ENCODE data around the gene GVQW3. TPM values are rescaled to one million over a fixed set of nuclear protein-coding genes. Genes with fewer than 3 reads are reported as not detected.

Gene GVQW3
- total RNA-seq, result 1 to 10 TPM; 5.5 to 5.7 TPM

GRCh38 chr11:76380977-76381719, at the start of gene GVQW3, which contains the start of gene THAP12:
Gene GVQW3, plus strand, starts transcription at chr11:76381323. Its CDS starts 506 bp downstream, at chr11:76381829.
Gene THAP12, minus strand, starts transcription at chr11:76381132. Its CDS starts 296 bp downstream, at chr11:76380836.
- H3K27ac Mint-ChIP-seq, result peak within 1 kb of the TSS; percentile 97
- no peaks in the 10 kb centered on the region for H3K27me3 Mint-ChIP-seq
- ChIA-PET CTCF (interaction anchor here (1.4 to 1.5 kb wide), 3 partner anchors 15 to 147 kb away, joined by 3 to 5 read pairs (median 4); no protein-coding TSS in a partner anchor), POLR2A (no interaction called here)
- peak; percentile 96 for DNase-seq
- peaks cover 55% of the 10 kb centered on the region for H3K4me1 Mint-ChIP-seq
- H3K9me3 Mint-ChIP-seq, result no peaks in the 10 kb centered on the region
- H3K36me3 Mint-ChIP-seq (ENCODE audit: low read depth), result peaks cover 13% of the 10 kb centered on the region
- H3K4me3 Mint-ChIP-seq, result peak within 1 kb of the TSS; percentile 97

GRCh38 chr11:76334826-76335389, 46.2 kb upstream of the GVQW3 start:
- no peak for DNase-seq
- CTCF ChIA-PET, result no interaction called here
- Mint-ChIP-seq H3K36me3 (ENCODE audit: low read depth) (peaks cover 2% of the 10 kb centered on the region), H3K4me1 (peaks cover 8% of the 10 kb centered on the region), H3K9me3 (peaks cover 27% of the 10 kb centered on the region), H3K27me3 (no peaks in the 10 kb centered on the region), H3K27ac (no peak overlapping the region), H3K4me3 (no peak overlapping the region)
- POLR2A ChIA-PET, result no interaction called here

GRCh38 chr11:76335842-76336241, 45.3 kb upstream of the GVQW3 start:
- POLR2A ChIA-PET, result no interaction called here
- Mint-ChIP-seq H3K27ac (no peak overlapping the region), H3K4me1 (peaks cover 8% of the 10 kb centered on the region), H3K27me3 (no peaks in the 10 kb centered on the region), H3K9me3 (peaks cover 27% of the 10 kb centered on the region), H3K4me3 (no peak overlapping the region), H3K36me3 (ENCODE audit: low read depth) (peaks cover 2% of the 10 kb centered on the region)
- CTCF ChIA-PET, result interaction anchor here (0.9 kb wide), 1 partner anchor 49 kb away, joined by 3 read pairs; no protein-coding TSS in a partner anchor
- DNase-seq, result no peak

GRCh38 chr11:76336597-76336996, 44.5 kb upstream of the GVQW3 start:
- H3K9me3 Mint-ChIP-seq, result peaks cover 27% of the 10 kb centered on the region
- DNase-seq, result no peak
- H3K4me1 Mint-ChIP-seq, result peaks cover 9% of the 10 kb centered on the region
- no peak overlapping the region for H3K27ac Mint-ChIP-seq
- POLR2A ChIA-PET, result no interaction called here
- H3K36me3 Mint-ChIP-seq (ENCODE audit: low read depth), result peaks cover 2% of the 10 kb centered on the region
- H3K4me3 Mint-ChIP-seq, result no peak overlapping the region
- H3K27me3 Mint-ChIP-seq, result no peaks in the 10 kb centered on the region
- CTCF ChIA-PET, result interaction anchor here (0.9 kb wide), 1 partner anchor 50 kb away, joined by 3 read pairs; no protein-coding TSS in a partner anchor

GRCh38 chr11:76337469-76337868, 43.7 kb upstream of the GVQW3 start:
- no peak for DNase-seq
- Mint-ChIP-seq H3K9me3 (peaks cover 27% of the 10 kb centered on the region), H3K4me1 (peaks cover 9% of the 10 kb centered on the region), H3K4me3 (no peak overlapping the region), H3K27ac (no peak overlapping the region), H3K36me3 (ENCODE audit: low read depth) (peaks cover 2% of the 10 kb centered on the region), H3K27me3 (no peaks in the 10 kb centered on the region)
- POLR2A ChIA-PET, result no interaction called here
- CTCF ChIA-PET, result no interaction called here

- CTCF ChIA-PET, result no interaction called here
- POLR2A ChIA-PET, result no interaction called here
- peaks cover 9% of the 10 kb centered on the region for H3K4me1 Mint-ChIP-seq
- no peak overlapping the region for H3K27ac Mint-ChIP-seq
- H3K36me3 Mint-ChIP-seq (ENCODE audit: low read depth), result peaks cover 2% of the 10 kb centered on the region
- H3K9me3 Mint-ChIP-seq, result peaks cover 27% of the 10 kb centered on the region
- DNase-seq, result no peak
- H3K27me3 Mint-ChIP-seq, result no peaks in the 10 kb centered on the region
- no peak overlapping the region for H3K4me3 Mint-ChIP-seq
Measured at GRCh38 chr11:76337923-76338322, 43.2 kb upstream of the GVQW3 start.

GRCh38 chr11:76339221-76339620, 41.9 kb upstream of the GVQW3 start:
- Mint-ChIP-seq H3K36me3 (ENCODE audit: low read depth) (peaks cover 2% of the 10 kb centered on the region), H3K27ac (no peak overlapping the region)

GRCh38 chr11:76347466-76347865, 33.7 kb upstream of the GVQW3 start:
- H3K36me3 Mint-ChIP-seq (ENCODE audit: low read depth), result peaks cover 13% of the 10 kb centered on the region
- DNase-seq, result no peak
- no peak overlapping the region for H3K4me3 Mint-ChIP-seq
- H3K4me1 Mint-ChIP-seq, result no peaks in the 10 kb centered on the region
- H3K27me3 Mint-ChIP-seq, result no peaks in the 10 kb centered on the region
- no peaks in the 10 kb centered on the region for H3K9me3 Mint-ChIP-seq
- CTCF ChIA-PET, result interaction anchor here (0.9 kb wide), 1 partner anchor 134 kb away, joined by 3 read pairs; no protein-coding TSS in a partner anchor
- POLR2A ChIA-PET, result no interaction called here
- no peak overlapping the region for H3K27ac Mint-ChIP-seq

More at GRCh38 chr11:76339221-76339620, 41.9 kb upstream of the GVQW3 start:
- peaks cover 9% of the 10 kb centered on the region for H3K4me1 Mint-ChIP-seq
- ChIA-PET CTCF (interaction anchor here (0.9 kb wide), 1 partner anchor 1890 kb away, joined by 3 read pairs; no protein-coding TSS in a partner anchor), POLR2A (no interaction called here)
- H3K27me3 Mint-ChIP-seq, result no peaks in the 10 kb centered on the region
- no peak overlapping the region for H3K4me3 Mint-ChIP-seq
- peaks cover 22% of the 10 kb centered on the region for H3K9me3 Mint-ChIP-seq
- DNase-seq, result no peak

- POLR2A ChIA-PET, result no interaction called here
- Mint-ChIP-seq H3K4me1 (no peaks in the 10 kb centered on the region), H3K4me3 (no peak overlapping the region), H3K27ac (no peak overlapping the region), H3K9me3 (no peaks in the 10 kb centered on the region), H3K27me3 (no peaks in the 10 kb centered on the region), H3K36me3 (ENCODE audit: low read depth) (peaks cover 21% of the 10 kb centered on the region)
- CTCF ChIA-PET, result interaction anchor here (0.7 to 0.9 kb wide), 2 partner anchors 135 to 1219 kb away, joined by 3 read pairs; no protein-coding TSS in a partner anchor
- no peak for DNase-seq
Measured at GRCh38 chr11:76348348-76348747, 32.8 kb upstream of the GVQW3 start.

- POLR2A ChIA-PET, result no interaction called here
- Mint-ChIP-seq H3K9me3 (peaks cover 12% of the 10 kb centered on the region), H3K27me3 (no peaks in the 10 kb centered on the region), H3K36me3 (ENCODE audit: low read depth) (peaks cover 65% of the 10 kb centered on the region), H3K4me3 (no peak overlapping the region), H3K4me1 (no peaks in the 10 kb centered on the region), H3K27ac (no peak overlapping the region)
- CTCF ChIA-PET, result no interaction called here
- DNase-seq, result no peak
Measured at GRCh38 chr11:76355172-76355571, 26.0 kb upstream of the GVQW3 start.

GRCh38 chr11:76361374-76361773, 19.7 kb upstream of the GVQW3 start:
- Mint-ChIP-seq H3K27me3 (no peaks in the 10 kb centered on the region), H3K36me3 (ENCODE audit: low read depth) (peaks cover 30% of the 10 kb centered on the region), H3K27ac (no peak overlapping the region), H3K4me1 (peaks cover 8% of the 10 kb centered on the region), H3K4me3 (no peak overlapping the region), H3K9me3 (no peaks in the 10 kb centered on the region)
- ChIA-PET POLR2A (no interaction called here), CTCF (no interaction called here)
- no peak for DNase-seq

GRCh38 chr11:76361776-76362175, 19.3 kb upstream of the GVQW3 start:
- CTCF ChIA-PET, result no interaction called here
- no peak for DNase-seq
- no peaks in the 10 kb centered on the region for H3K9me3 Mint-ChIP-seq
- H3K4me3 Mint-ChIP-seq, result no peak overlapping the region
- POLR2A ChIA-PET, result no interaction called here
- peaks cover 29% of the 10 kb centered on the region for H3K36me3 Mint-ChIP-seq (ENCODE audit: low read depth)
- peaks cover 8% of the 10 kb centered on the region for H3K4me1 Mint-ChIP-seq
- no peak overlapping the region for H3K27ac Mint-ChIP-seq
- H3K27me3 Mint-ChIP-seq, result no peaks in the 10 kb centered on the region

GRCh38 chr11:76362716-76363115, 18.4 kb upstream of the GVQW3 start:
- ChIA-PET CTCF (interaction anchor here (0.5 kb wide), 1 partner anchor 1981 kb away, joined by 3 read pairs; no protein-coding TSS in a partner anchor), POLR2A (no interaction called here)
- no peaks in the 10 kb centered on the region for H3K9me3 Mint-ChIP-seq
- peaks cover 27% of the 10 kb centered on the region for H3K36me3 Mint-ChIP-seq (ENCODE audit: low read depth)
- H3K27ac Mint-ChIP-seq, result no peak overlapping the region
- no peak overlapping the region for H3K4me3 Mint-ChIP-seq
- peaks cover 8% of the 10 kb centered on the region for H3K4me1 Mint-ChIP-seq
- H3K27me3 Mint-ChIP-seq, result no peaks in the 10 kb centered on the region
- no peak for DNase-seq
